ENCODE results near the gene RPS10.

Gene RPS10

GRCh38 chr6:34383656-34384320, 42.1 kb downstream of the RPS10 start:
- H3K4me2 ChIP-seq (ENCODE audit: low read depth, low read length, poor library complexity, severe bottlenecking) = peak overlapping the region; percentile 15
- H3K36me3 ChIP-seq (ENCODE audit: insufficient read depth, low read length) = no peaks in the 10 kb centered on the region
- no peak overlapping the region for H2AFZ ChIP-seq (ENCODE audit: low read length)
- TF ChIP-seq EZH2phosphoT487 (IDR thresholded peaks at IDR 0.05; ENCODE audit: borderline replicate concordance) = no peak
- TF ChIP-seq, protein P1, sequence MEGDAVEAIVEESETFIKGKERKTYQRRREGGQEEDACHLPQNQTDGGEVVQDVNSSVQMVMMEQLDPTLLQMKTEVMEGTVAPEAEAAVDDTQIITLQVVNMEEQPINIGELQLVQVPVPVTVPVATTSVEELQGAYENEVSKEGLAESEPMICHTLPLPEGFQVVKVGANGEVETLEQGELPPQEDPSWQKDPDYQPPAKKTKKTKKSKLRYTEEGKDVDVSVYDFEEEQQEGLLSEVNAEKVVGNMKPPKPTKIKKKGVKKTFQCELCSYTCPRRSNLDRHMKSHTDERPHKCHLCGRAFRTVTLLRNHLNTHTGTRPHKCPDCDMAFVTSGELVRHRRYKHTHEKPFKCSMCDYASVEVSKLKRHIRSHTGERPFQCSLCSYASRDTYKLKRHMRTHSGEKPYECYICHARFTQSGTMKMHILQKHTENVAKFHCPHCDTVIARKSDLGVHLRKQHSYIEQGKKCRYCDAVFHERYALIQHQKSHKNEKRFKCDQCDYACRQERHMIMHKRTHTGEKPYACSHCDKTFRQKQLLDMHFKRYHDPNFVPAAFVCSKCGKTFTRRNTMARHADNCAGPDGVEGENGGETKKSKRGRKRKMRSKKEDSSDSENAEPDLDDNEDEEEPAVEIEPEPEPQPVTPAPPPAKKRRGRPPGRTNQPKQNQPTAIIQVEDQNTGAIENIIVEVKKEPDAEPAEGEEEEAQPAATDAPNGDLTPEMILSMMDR (conservative IDR thresholded peaks at IDR 0.05; ENCODE audit: low read length) = no peak
- no peaks in the 10 kb centered on the region for H3K27me3 ChIP-seq (ENCODE audit: insufficient read depth, low read length, poor library complexity, severe bottlenecking)
- H3K9me2 ChIP-seq (replicated peaks; ENCODE audit: low read depth, low read length) = no peaks in the 10 kb centered on the region
- no peaks in the 10 kb centered on the region for H3K9me3 ChIP-seq (ENCODE audit: insufficient read depth, low read depth, low read length)
- no peak overlapping the region for H3K9ac ChIP-seq (ENCODE audit: low read depth, low read length, poor library complexity, severe bottlenecking)
- H3F3A ChIP-seq (ENCODE audit: low read depth) = no peaks in the 10 kb centered on the region
- peaks cover 38% of the 10 kb centered on the region for H3K4me1 ChIP-seq (ENCODE audit: insufficient read depth, low read length, poor library complexity, severe bottlenecking)
- peaks cover 37% of the 10 kb centered on the region for H4K20me1 ChIP-seq (ENCODE audit: insufficient read depth, low read length, poor library complexity, severe bottlenecking)
- H3K4me3 ChIP-seq (ENCODE audit: low read length, poor library complexity, severe bottlenecking) = no peak overlapping the region
- peaks cover 95% of the 10 kb centered on the region for H3K79me2 ChIP-seq (ENCODE audit: insufficient read depth, low read length)

- Histone ChIP-seq H3K9ac (ENCODE audit: low read depth, low read length, poor library complexity, severe bottlenecking) (no peak overlapping the region), H2AFZ (ENCODE audit: low read length) (no peak overlapping the region), H3K9me3 (ENCODE audit: insufficient read depth, low read depth, low read length) (no peaks in the 10 kb centered on the region), H3K9me2 (replicated peaks; ENCODE audit: low read depth, low read length) (no peaks in the 10 kb centered on the region), H3K4me3 (ENCODE audit: low read length, poor library complexity, severe bottlenecking) (no peak overlapping the region), H3K36me3 (ENCODE audit: insufficient read depth, low read length) (no peaks in the 10 kb centered on the region), H3K4me1 (ENCODE audit: insufficient read depth, low read length, poor library complexity, severe bottlenecking) (peaks cover 32% of the 10 kb centered on the region), H3K4me2 (ENCODE audit: low read depth, low read length, poor library complexity, severe bottlenecking) (peak overlapping the region; percentile 14), H3K27me3 (ENCODE audit: insufficient read depth, low read length, poor library complexity, severe bottlenecking) (no peaks in the 10 kb centered on the region), H3K79me2 (ENCODE audit: insufficient read depth, low read length) (peaks cover 95% of the 10 kb centered on the region), H4K20me1 (ENCODE audit: insufficient read depth, low read length, poor library complexity, severe bottlenecking) (peaks cover 36% of the 10 kb centered on the region), H3F3A (ENCODE audit: low read depth) (no peaks in the 10 kb centered on the region)
- TF ChIP-seq, protein P1 (conservative IDR thresholded peaks at IDR 0.05; ENCODE audit: low read length) = no peak
- TF ChIP-seq EZH2phosphoT487 (IDR thresholded peaks at IDR 0.05; ENCODE audit: borderline replicate concordance) = no peak
These were observed 42.7 kb downstream of the RPS10 start for GRCh38 chr6:34383161-34383631.

DNA sequence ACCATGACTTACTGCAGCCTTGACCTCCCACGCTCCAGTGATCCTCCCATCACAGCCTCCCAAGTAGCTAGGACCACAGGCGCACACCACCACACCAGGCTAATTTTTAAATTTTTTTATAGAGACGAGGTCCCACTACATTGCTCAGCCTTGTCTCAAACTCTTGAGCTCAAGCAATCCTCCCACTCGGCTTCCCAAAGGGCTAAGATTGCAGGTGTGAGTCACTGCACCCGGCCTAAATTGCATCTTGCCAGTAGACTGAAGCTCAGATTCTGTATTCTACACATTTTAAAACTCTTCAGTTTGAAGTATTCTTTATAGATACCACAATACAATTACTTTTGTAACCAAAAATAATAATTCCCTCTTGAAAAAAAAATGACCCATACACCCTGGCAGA, 44.8 kb downstream of the RPS10 start:
- TF ChIP-seq EZH2phosphoT487 (IDR thresholded peaks at IDR 0.05; ENCODE audit: borderline replicate concordance) = no peak
- TF ChIP-seq, protein P1 (conservative IDR thresholded peaks at IDR 0.05; ENCODE audit: low read length) = no peak
- no peaks in the 10 kb centered on the region for H3K27me3 ChIP-seq (ENCODE audit: insufficient read depth, low read length, poor library complexity, severe bottlenecking)
- no peak overlapping the region for H3K4me3 ChIP-seq (ENCODE audit: low read length, poor library complexity, severe bottlenecking)
- no peaks in the 10 kb centered on the region for H3F3A ChIP-seq (ENCODE audit: low read depth)
- H3K4me2 ChIP-seq (ENCODE audit: low read depth, low read length, poor library complexity, severe bottlenecking) = no peak overlapping the region
- peaks cover 4% of the 10 kb centered on the region; the same call in 1 of the 2 replicates for H3K36me3 ChIP-seq (ENCODE audit: insufficient read depth, low read length)
- no peak overlapping the region for H3K9ac ChIP-seq (ENCODE audit: low read depth, low read length, poor library complexity, severe bottlenecking)
- H2AFZ ChIP-seq (ENCODE audit: low read length) = no peak overlapping the region
- no peaks in the 10 kb centered on the region for H3K9me2 ChIP-seq (replicated peaks; ENCODE audit: low read depth, low read length)
- no peaks in the 10 kb centered on the region for H3K9me3 ChIP-seq (ENCODE audit: insufficient read depth, low read depth, low read length)
- H3K79me2 ChIP-seq (ENCODE audit: insufficient read depth, low read length) = peaks cover 95% of the 10 kb centered on the region
- H3K4me1 ChIP-seq (ENCODE audit: insufficient read depth, low read length, poor library complexity, severe bottlenecking) = peaks cover 15% of the 10 kb centered on the region
- H4K20me1 ChIP-seq (ENCODE audit: insufficient read depth, low read length, poor library complexity, severe bottlenecking) = peaks cover 25% of the 10 kb centered on the region

Measured in Loucy (cell line).